SK-N-MC (cell line): ENCODE results near the gene DDX3X.
A peak's percentile ranks its signal among the peaks of the same experiment; 100 is the strongest.

ENCODE experiments used
- DNase-seq: peaks from one replicate; pipeline ENCODE4 v3.0.0-alpha.2; 2011; ENCODE audit warnings: low read depth, low spot score
- H3K27ac ChIP-seq: fragments of 200-600 bp; sonication (generic); 2 replicates; pipeline ENCODE4 v1.5.1; 2016; ENCODE audit warnings: mixed run types
- H3K36me3 ChIP-seq: fragments of 200-600 bp; sonication (generic); 2 replicates; pipeline ENCODE4 v1.6.1; 2017; ENCODE audit warnings: antibody characterized with exemption, low read length, mixed read lengths; ENCODE audit not compliant: insufficient read depth
- H3K4me3 ChIP-seq: fragments of 200-600 bp; sonication (generic); 2 replicates; pipeline ENCODE4 v1.5.1; 2016
- H3K9ac ChIP-seq: fragments of 200-600 bp; sonication (generic); 2 replicates; pipeline ENCODE4 v1.8.0; 2017; ENCODE audit warnings: mixed run types, mixed read lengths; ENCODE audit not compliant: insufficient read length
- H3K9me3 ChIP-seq: fragments of 200-600 bp; sonication (generic); 2 replicates; pipeline ENCODE4 v1.6.1; 2017; ENCODE audit warnings: low read depth, mild to moderate bottlenecking, antibody characterized with exemption, low read length, moderate library complexity, mixed read lengths
- EZH2 ChIP-seq: fragments of 200-600 bp; sonication (generic); IDR thresholded peaks from one replicate; pipeline ENCODE4 v1.6.1; 2017; ENCODE audit warnings: antibody characterized with exemption
- FOXP2 ChIP-seq: optimal IDR thresholded peaks from 2 replicates; pipeline ENCODE3; 2011; ENCODE audit warnings: mild to moderate bottlenecking, moderate library complexity; ENCODE audit not compliant: insufficient read depth; ENCODE audit errors: extremely low read length, control extremely low read depth
- POLR2AphosphoS5 ChIP-seq: IDR thresholded peaks from 2 replicates; pipeline ENCODE4 v1.6.1; 2012; ENCODE audit warnings: mild to moderate bottlenecking, low read depth, low read length, borderline replicate concordance

The DDX3X gene

DNA sequence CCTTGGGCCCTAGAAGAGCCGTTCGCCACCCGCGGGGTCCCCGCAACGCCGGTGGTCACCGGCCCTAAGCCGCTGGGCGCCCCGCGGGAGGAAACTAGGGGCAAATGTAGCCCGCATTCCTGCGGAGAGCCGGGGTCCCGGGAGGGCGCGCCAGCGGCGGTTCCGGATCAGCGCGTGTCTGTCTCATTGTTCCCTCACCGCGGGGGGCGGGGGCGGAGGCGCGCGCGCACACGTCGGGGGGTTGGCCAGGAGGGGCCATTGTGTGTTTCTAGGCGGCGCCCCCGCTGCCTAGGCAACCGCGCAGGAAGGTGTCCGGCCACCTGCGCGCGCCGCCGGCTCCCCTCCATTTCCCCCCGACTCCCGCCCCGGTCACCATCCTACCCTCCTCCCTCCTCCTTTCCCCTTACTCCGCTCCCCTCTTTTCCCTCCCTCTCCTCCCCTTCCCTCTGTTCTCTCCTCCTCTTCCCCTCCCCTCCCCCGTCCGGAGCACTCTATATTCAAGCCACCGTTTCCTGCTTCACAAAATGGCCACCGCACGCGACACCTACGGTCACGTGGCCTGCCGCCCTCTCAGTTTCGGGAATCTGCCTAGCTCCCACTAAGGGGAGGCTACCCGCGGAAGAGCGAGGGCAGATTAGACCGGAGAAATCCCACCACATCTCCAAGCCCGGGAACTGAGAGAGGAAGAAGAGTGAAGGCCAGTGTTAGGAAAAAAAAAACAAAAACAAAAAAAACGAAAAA lies 789 bp upstream of the DDX3X start:
- TF ChIP-seq EZH2: no peak
- TF ChIP-seq FOXP2: no peak
- no peak; the same call in 1 of the 2 replicates for TF ChIP-seq POLR2AphosphoS5
- Histone ChIP-seq H3K27ac (peak overlapping the region; percentile 100), H3K9me3 (no peaks in the 10 kb centered on the region), H3K36me3 (peaks cover 23% of the 10 kb centered on the region), H3K9ac (peak overlapping the region; percentile 100), H3K4me3 (peak overlapping the region; percentile 100)
- peak; percentile 53 for DNase-seq

DNA sequence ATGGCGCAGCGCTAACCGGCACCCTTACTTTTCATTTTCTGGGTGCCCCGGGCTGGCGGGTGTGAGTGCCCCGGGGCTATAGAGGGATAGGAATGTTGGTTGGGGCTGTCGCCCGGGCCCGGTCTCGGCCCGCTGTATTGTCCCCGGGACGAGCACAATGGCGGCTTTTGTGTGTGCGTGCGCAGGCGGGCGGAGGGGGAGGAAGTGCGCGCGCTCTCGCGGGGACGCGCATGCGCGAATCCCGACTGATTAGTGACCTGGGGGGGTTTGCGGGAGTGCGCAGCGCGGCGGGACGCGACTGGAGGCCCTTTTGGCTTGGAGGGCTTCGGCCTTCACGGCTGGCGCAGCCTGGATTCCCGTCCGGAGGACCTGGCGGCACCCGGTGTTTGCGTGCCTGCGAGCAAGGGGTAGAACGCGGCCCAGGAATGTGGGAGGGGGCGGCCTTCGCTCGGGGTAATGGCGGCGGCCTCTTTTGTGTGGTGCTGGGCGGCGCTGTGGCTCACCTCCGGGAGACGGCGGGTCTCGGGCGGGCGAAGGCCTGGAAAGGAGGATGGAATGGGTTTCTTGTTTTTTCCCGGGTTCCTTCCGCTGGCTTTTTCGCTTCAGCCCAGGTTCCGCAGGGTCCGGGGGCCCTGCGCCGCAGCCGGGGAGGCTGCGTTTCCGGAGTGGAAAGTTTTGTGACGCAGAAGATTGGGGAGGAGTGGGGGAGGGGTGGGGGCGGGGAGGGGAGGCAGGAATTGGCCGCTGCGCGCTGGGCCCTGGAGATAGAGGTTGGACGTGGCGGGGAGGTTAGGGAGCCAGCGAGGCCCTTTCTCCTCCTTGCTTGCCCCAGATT lies 618 bp downstream of the DDX3X start:
- TF ChIP-seq FOXP2 (no peak), POLR2AphosphoS5 (no peak), EZH2 (no peak)
- no peak for DNase-seq
- Histone ChIP-seq H3K4me3 (peak overlapping the region; percentile 100), H3K9me3 (no peaks in the 10 kb centered on the region), H3K9ac (peak overlapping the region; percentile 100), H3K27ac (peak overlapping the region; percentile 100), H3K36me3 (peaks cover 36% of the 10 kb centered on the region)

DNA sequence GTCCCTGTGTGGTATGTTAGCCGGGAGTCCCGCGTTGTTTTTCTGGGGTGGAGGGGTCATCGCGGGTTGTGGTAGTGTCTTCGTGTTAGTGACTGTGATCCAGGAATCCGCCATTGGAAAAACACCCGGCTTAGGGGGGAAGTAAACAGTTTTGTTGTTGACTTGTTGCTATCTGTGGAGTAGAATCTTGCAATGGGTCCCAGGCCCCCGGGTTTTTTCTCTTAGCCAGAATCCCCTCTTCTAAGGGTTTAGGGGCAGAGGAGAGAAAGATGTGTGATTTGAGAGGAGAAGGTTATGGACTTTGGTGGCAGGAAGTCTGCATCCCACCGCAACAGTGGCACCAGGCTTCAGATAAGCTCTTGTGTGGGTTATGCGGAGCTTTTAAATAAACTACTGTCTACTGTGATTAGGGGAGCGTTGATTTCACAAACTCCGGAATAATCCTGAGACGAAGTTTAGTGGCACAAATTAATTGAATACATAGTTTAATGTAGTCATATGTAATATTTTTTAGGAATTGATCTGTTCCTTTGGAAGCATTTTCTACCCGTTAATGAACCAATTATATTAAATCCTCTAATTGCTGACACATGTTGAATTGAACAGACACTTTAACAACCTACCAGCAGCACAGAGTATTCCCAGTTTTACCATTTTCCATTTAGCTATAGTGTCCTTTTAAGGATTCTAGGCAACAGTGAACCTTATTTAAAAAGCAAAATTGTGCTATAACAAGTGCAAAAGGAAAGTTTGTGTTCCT lies 1.4 kb downstream of the DDX3X start:
- H3K36me3 ChIP-seq: peaks cover 44% of the 10 kb centered on the region

DNA sequence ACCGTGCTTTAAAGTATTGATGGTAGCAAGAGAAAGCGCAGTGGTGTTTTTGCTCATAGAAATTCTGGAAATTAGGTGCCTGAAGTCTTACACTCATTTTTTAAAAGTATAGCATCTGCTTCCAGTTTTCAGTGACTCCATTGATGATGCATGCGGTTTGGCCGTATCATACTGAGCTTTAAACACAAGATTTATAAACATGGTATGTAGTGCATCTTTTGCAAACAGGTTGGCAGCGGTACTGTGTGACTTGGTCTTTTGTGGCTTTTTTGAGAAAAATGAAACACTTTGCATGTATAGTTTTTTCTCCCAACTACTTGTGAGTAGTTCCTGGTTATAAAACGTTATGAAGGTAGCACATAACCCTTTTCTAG lies 2.0 kb downstream of the DDX3X start:
- H3K27ac ChIP-seq: no peak overlapping the region
- H3K36me3 ChIP-seq: peaks cover 49% of the 10 kb centered on the region
- TF ChIP-seq FOXP2 (no peak), POLR2AphosphoS5 (no peak), EZH2 (no peak)
- no peak for DNase-seq
- H3K4me3 ChIP-seq: peak overlapping the region; percentile 100
- H3K9me3 ChIP-seq: no peaks in the 10 kb centered on the region
- peak overlapping the region; percentile 100 for H3K9ac ChIP-seq

More for the DNA sequence above, 1.4 kb downstream of the DDX3X start:
- no peak for DNase-seq
- Histone ChIP-seq H3K9me3 (no peaks in the 10 kb centered on the region), H3K9ac (peak overlapping the region; percentile 100), H3K27ac (peak overlapping the region; percentile 21; the same call in 1 of the 2 replicates), H3K4me3 (peak overlapping the region; percentile 100)
- no peak for TF ChIP-seq POLR2AphosphoS5
- no peak for TF ChIP-seq FOXP2
- TF ChIP-seq EZH2: no peak

GRCh38 chrX:41336447-41336846 lies 2.5 kb downstream of the DDX3X start:
- Histone ChIP-seq H3K36me3 (peaks cover 54% of the 10 kb centered on the region), H3K27ac (no peak overlapping the region)

GRCh38 chrX:41337140-41337539 lies 3.2 kb downstream of the DDX3X start:
- peaks cover 61% of the 10 kb centered on the region for H3K36me3 ChIP-seq
- H3K9ac ChIP-seq: no peak overlapping the region
- peak overlapping the region; percentile 100 for H3K4me3 ChIP-seq
- no peak overlapping the region for H3K27ac ChIP-seq
- no peak for DNase-seq
- TF ChIP-seq POLR2AphosphoS5: no peak
- no peak for TF ChIP-seq EZH2
- no peak for TF ChIP-seq FOXP2
- H3K9me3 ChIP-seq: no peaks in the 10 kb centered on the region

More at GRCh38 chrX:41336447-41336846, 2.5 kb downstream of the DDX3X start:
- H3K9me3 ChIP-seq: no peaks in the 10 kb centered on the region
- no peak overlapping the region for H3K9ac ChIP-seq
- no peak for DNase-seq
- TF ChIP-seq EZH2 (no peak), FOXP2 (no peak), POLR2AphosphoS5 (no peak)
- H3K4me3 ChIP-seq: peak overlapping the region; percentile 100

- TF ChIP-seq POLR2AphosphoS5 (no peak), FOXP2 (no peak), EZH2 (no peak)
- Histone ChIP-seq H3K36me3 (peaks cover 74% of the 10 kb centered on the region), H3K4me3 (no peak overlapping the region), H3K9ac (no peak overlapping the region), H3K27ac (no peak overlapping the region), H3K9me3 (no peaks in the 10 kb centered on the region)
- DNase-seq: no peak
These were observed 4.5 kb downstream of the DDX3X start for GRCh38 chrX:41338436-41338835.
